GM21723 (cell line): ENCODE measurements around the gene LRGUK.

ENCODE experiments used
- ATAC-seq: cut with Tn5 transposase; IDR thresholded peaks from one replicate; pipeline ENCODE4 v1.9.1; 2021; ENCODE audit warnings: mild to moderate bottlenecking, moderate library complexity; ENCODE audit not compliant: unreplicated experiment

Gene LRGUK

DNA sequence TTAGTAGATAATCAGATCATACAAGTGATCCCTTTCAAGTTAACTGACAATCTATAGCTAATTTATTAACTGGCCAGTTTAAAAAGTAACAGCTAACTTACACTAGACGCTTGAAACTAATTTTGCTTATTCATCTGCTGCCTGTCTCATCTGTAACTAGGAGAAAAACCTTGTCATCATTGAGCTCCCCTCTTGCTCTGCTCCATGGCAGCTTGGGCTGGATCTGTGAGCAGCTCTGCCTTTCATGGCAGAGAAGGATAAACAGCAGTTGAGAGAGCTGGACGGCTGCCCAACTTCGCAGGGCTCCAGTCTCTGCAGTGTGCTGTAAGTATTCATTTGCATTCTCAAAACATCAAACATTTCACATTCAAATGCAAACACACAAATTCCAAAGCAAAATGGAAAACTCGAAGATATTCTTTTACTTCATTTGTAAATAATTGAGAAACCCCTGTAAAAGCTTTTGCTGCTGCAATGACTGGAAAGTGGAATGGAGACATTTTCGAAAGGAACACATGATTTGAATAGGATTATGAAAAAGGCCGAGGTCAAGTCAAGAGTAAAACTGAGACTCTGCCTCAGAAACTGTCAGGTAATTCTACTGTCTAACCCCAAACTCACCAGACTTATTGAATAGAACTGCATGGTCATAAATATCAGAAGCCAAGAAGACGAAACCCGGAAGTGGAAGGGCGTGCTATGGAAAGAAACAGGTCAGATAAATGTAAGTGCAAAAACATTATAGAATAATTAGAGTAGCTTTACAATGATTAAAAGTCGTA, 172.0 kb downstream of the LRGUK start:
- no peak for ATAC-seq

DNA sequence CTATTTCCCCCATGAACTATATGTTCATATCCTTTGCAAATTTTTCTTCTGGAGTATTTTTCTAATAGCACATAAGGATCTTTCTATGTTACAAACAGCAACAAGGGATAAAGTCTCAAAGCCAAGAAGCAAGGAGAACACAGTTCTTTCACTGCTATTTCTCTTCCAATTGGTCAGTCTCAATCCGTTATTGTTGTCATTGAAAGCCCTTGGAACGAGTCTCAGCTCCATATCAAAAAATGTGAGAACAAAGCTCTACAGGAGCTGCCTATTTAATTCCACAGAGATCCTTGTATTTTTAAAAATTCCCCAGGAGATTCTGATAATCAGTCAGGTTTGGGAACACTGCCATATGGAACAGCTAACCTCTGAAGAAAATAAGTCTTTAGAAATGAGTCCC, 173.8 kb downstream of the LRGUK start:
- ATAC-seq = no peak

- ATAC-seq = no peak
Measured at GRCh38 chr7:134301592-134301991, 174.5 kb downstream of the LRGUK start.

DNA sequence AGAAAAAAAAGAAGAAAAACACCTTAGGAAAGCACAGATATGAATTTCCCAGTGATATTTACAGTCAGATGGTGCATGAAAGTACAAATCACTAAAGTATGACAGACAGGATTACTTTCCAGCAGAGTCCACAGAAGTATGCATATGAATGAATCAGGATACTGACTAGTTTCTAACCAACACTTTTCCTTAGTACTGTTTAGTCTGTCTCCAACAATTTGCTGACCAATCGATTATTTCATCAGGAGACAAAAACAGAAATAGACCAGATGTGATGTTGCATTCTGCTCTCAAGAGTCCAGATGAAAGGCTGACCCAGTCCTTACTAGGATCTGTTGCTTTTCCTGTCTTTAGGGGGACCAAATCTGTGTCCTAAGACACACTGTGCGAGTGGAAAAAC, 175.0 kb downstream of the LRGUK start:
- no peak for ATAC-seq

DNA sequence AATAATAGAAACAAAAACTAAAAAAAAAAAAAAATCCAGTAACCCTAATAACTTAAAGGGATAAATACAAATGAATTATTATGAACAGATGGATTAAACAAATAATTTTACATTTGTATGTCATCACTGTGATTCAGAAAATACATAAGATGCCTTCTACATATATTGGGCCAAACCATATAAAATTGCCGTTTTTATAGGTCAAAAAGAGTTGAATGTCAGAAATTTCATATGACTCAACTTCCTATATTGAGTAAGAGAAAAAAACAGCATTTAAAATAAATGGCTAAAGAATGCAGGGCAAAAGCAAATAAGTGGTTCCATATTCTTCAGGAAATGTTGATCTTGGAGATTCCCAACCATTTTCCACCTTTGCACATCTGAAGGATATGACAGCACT, 180.2 kb downstream of the LRGUK start:
- no peak for ATAC-seq

- ATAC-seq = no peak
Measured at GRCh38 chr7:134308548-134308947, 181.4 kb downstream of the LRGUK start.

DNA sequence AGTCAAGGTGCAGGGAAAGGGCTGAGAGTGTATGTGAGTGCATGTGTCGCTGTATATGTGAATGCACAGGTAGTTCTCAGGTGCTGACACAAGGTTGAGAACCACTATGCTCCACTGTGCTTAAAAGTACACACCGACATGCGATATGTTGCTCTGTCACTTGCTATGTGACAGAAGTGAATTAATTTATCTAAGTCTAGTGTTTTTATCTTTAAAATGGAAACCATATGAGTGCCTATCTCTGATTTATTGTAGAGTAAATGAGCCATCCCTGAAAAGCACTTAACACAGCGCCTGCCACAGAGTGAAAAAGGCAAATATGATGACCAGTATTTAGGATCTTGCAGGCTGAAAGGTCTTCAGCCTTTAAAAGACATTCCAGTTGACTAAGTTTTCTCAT, 184.7 kb downstream of the LRGUK start:
- no peak for ATAC-seq

GRCh38 chr7:134312717-134313116, 185.6 kb downstream of the LRGUK start:
- no peak for ATAC-seq

DNA sequence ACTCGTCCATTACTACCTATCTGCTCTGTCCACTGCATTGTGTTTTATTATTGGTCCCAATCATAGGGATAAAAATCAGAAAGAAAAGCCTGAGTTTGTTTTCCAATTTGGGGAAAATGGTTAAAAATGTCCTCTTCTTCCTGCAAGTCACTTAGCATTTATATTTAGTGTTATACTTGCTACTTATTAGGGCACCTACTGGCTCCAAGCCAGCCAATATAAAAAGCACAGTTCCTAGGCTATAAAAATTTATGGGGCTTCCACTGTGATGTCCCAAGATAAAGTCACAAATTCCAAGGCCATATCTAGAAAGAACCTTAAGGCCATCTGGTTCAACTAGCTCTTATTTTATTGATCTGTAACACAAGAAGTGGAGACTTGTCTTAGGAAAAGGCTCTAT, 186.4 kb downstream of the LRGUK start:
- ATAC-seq = no peak
